Gastrocnemius medialis (tissue), 4 donors: ENCODE measurements around the gene IFT122. TPM values are rescaled to one million over a fixed set of nuclear protein-coding genes. Genes with fewer than 3 reads are reported as not detected.

Source experiments
- ATAC-seq, 2 donors: fragments of 150-250 bp; one replicate each; pipeline ENCODE4 v1.9.1; 2016
- DNase-seq, 2 donors: peaks; one replicate each; pipeline ENCODE4 v3.0.0-alpha.2; 2019
- H3K27ac ChIP-seq, 4 donors: fragments of 200-600 bp; sonication (generic); 1 replicate in 1 of 4; 2 replicates in 3 of 4; pipeline ENCODE4 v1.5.1; 2016 to 2018; ENCODE audit warnings: mild to moderate bottlenecking in 2 of 4, moderate library complexity in 1 of 4
- H3K27me3 ChIP-seq, 3 donors: fragments of 200-600 bp; sonication (generic) in 2 of 3; 1 replicate in 1 of 3; 2 replicates in 2 of 3; pipeline versions ENCODE4 v1.5.1 to v1.6.0; 2016 to 2019; ENCODE audit warnings: mild to moderate bottlenecking in 1 of 3, moderate library complexity in 1 of 3
- H3K36me3 ChIP-seq, 2 donors: fragments of 200-600 bp; sonication (generic) in 1 of 2; one replicate each; pipeline ENCODE4 v1.5.1; 2017 to 2018
- H3K4me1 ChIP-seq, 2 donors: fragments of 200-600 bp; sonication (generic) in 1 of 2; one replicate each; pipeline ENCODE4 v1.5.1; 2016 to 2017; ENCODE audit warnings: mild to moderate bottlenecking in 2 of 2
- H3K4me3 ChIP-seq, 4 donors: fragments of 200-600 bp; sonication (generic) in 3 of 4; 1 replicate in 1 of 4; 2 replicates in 3 of 4; pipeline ENCODE4 v1.5.1; 2016 to 2019; ENCODE audit warnings: mild to moderate bottlenecking in 2 of 4
- H3K9me3 ChIP-seq, 3 donors: fragments of 200-600 bp; sonication (generic) in 2 of 3; 1 replicate in 1 of 3; 2 replicates in 2 of 3; pipeline ENCODE4 v1.5.1; 2016 to 2019
- CTCF ChIP-seq, 5 experiments: fragments of 450-650 bp in 3 of 5; fragments of 200-600 bp in 2 of 5; sonication (generic) in 2 of 5; IDR thresholded peaks in 4 of 5; conservative IDR thresholded peaks in 1 of 5; 1 replicate in 4 of 5; 2 replicates in 1 of 5; pipeline ENCODE4 v1.5.1; 2016 to 2019; ENCODE audit warnings: antibody characterized with exemption in 5 of 5, mild to moderate bottlenecking in 3 of 5, moderate library complexity in 3 of 5
- POLR2A ChIP-seq, 2 donors: fragments of 450-650 bp; IDR thresholded peaks; one replicate each; pipeline ENCODE4 v1.6.1; 2017; ENCODE audit warnings: antibody characterized with exemption in 2 of 2, mild to moderate bottlenecking in 2 of 2, moderate library complexity in 2 of 2
- in situ Hi-C, 4 donors: fragments of 200-750 bp; cut with MboI; loops; one replicate each; pipeline versions ENCODE4 v1.15.0 to v1.8.0; 2017; ENCODE audit warnings: low sequenced_read_pairs in 4 of 4
- intact Hi-C: fragments of 100-400 bp; cut with DNase I; formaldehyde crosslinking; loops from one replicate; pipeline ENCODE4 v1.15.1; 2023; ENCODE audit warnings: low total_unique reads
- total RNA-seq, 4 donors: library from RNA; depleted of rRNA; stranded (reverse); fragments of >200 nt; gene quantifications; one replicate each; pipeline versions ENCODE4 v1.1.0 to v1.2.3, GENCODE V29; 2016

IFT122 gene
- total RNA-seq, 4 donors from 2014 or later: 4.6 to 16.4 (median 5.9) TPM

GRCh38 chr3:129432671-129433070 is 7.4 kb upstream of the IFT122 start:
- Histone ChIP-seq H3K27me3 (no peaks in the 10 kb centered on the region), H3K27ac (no peak overlapping the region), H3K36me3 (peaks cover 0 to 59% of the 10 kb centered on the region in 2 donors), H3K9me3 (no peaks in the 10 kb centered on the region), H3K4me1 (peaks cover 6 to 10% of the 10 kb centered on the region in 2 donors), H3K4me3 (no peak overlapping the region)
- DNase-seq: no peak
- no peak for TF ChIP-seq POLR2A (IDR thresholded peaks at IDR 0.05)
- no peak for TF ChIP-seq CTCF (IDR thresholded peaks at IDR 0.05 in 4 of 5, conservative IDR thresholded peaks at IDR 0.05 in 1 of 5)
- intact Hi-C loops (no loop called here), in situ Hi-C loops (no loop called here)
- ATAC-seq: no peak

GRCh38 chr3:129433565-129433964 is 6.5 kb upstream of the IFT122 start:
- DNase-seq (no peak), ATAC-seq (no peak)
- Histone ChIP-seq H3K27ac (no peak overlapping the region), H3K4me1 (peaks cover 4 to 7% of the 10 kb centered on the region in 2 donors), H3K27me3 (no peaks in the 10 kb centered on the region), H3K36me3 (peaks cover 0 to 62% of the 10 kb centered on the region in 2 donors), H3K9me3 (no peaks in the 10 kb centered on the region), H3K4me3 (no peak overlapping the region)
- no peak for TF ChIP-seq POLR2A (IDR thresholded peaks at IDR 0.05)
- TF ChIP-seq CTCF (IDR thresholded peaks at IDR 0.05 in 4 of 5, conservative IDR thresholded peaks at IDR 0.05 in 1 of 5): no peak
- in situ Hi-C loops: no loop called here
- intact Hi-C loops: no loop called here

GRCh38 chr3:129434140-129434539 is 5.9 kb upstream of the IFT122 start:
- DNase-seq (no peak), ATAC-seq (no peak)
- intact Hi-C loops (no loop called here), in situ Hi-C loops (no loop called here)
- Histone ChIP-seq H3K27ac (no peak overlapping the region), H3K9me3 (no peaks in the 10 kb centered on the region), H3K4me1 (peaks cover 4 to 5% of the 10 kb centered on the region in 2 donors), H3K4me3 (no peak overlapping the region), H3K36me3 (peaks cover 0 to 62% of the 10 kb centered on the region in 2 donors), H3K27me3 (no peaks in the 10 kb centered on the region)
- TF ChIP-seq CTCF (IDR thresholded peaks at IDR 0.05 in 4 of 5, conservative IDR thresholded peaks at IDR 0.05 in 1 of 5) (no peak), POLR2A (IDR thresholded peaks at IDR 0.05) (no peak)

- H3K27me3 ChIP-seq: no peaks in the 10 kb centered on the region
- H3K9me3 ChIP-seq: no peaks in the 10 kb centered on the region
- peaks cover 0 to 61% of the 10 kb centered on the region in 2 donors for H3K36me3 ChIP-seq
- DNase-seq: no peak
- no peak overlapping the region for H3K27ac ChIP-seq
- TF ChIP-seq POLR2A (IDR thresholded peaks at IDR 0.05): no peak
- TF ChIP-seq CTCF (IDR thresholded peaks at IDR 0.05 in 4 of 5, conservative IDR thresholded peaks at IDR 0.05 in 1 of 5): no peak
- in situ Hi-C loops: no loop called here
- intact Hi-C loops: no loop called here
- no peak for ATAC-seq
- H3K4me1 ChIP-seq: peaks cover 4 to 5% of the 10 kb centered on the region in 2 donors
- H3K4me3 ChIP-seq: no peak overlapping the region
These were observed 4.7 kb upstream of the IFT122 start for GRCh38 chr3:129435367-129435766.
